ENCODE results near the gene MYL5. TPM values are rescaled to one million over a fixed set of nuclear protein-coding genes. Genes with fewer than 3 reads are reported as not detected.

Gene MYL5
- total and polyA plus RNA-seq, 2 of the 4 experiments (the other 2 are of a cell fraction), result 9.1 to 16.0 TPM

GRCh38 chr4:687048-687970 lies 13.0 kb downstream of the MYL5 start:
- H3K4ac ChIP-seq (ENCODE audit: low read depth, low read length), result peak overlapping the region; percentile 49
- in situ Hi-C loops (cut with MboI; ENCODE audit: low sequenced_read_pairs), result no loop called here
- peak overlapping the region in 1 of 2 experiments; percentile 77; a peak in 2 of 4 replicates for H4K8ac ChIP-seq (ENCODE audit: low read depth in 2 of 2, low read length in 2 of 2)
- no peaks in the 10 kb centered on the region for H3K36me3 ChIP-seq (ENCODE audit: control insufficient read depth, insufficient read depth, low read length)
- ATAC-seq (ENCODE audit: low read depth) (peak; percentile 78), DNase-seq (peak; percentile 77)
- H3K9me1 ChIP-seq (ENCODE audit: insufficient read depth, low read length), result peaks cover 9% of the 10 kb centered on the region
- peak overlapping the region; percentile 60 for H2BK120ac ChIP-seq (ENCODE audit: low read depth, low read length)
- WGBS, 2 experiments (ENCODE audit: extremely low coverage in 2 of 2, insufficient read length in 1 of 2), result 68% methylated on average over 21 of the region's 38 CpGs; no CpG with 5 or more reads in 1 of the 2 experiments
- H4K91ac ChIP-seq (ENCODE audit: insufficient read depth, low read depth, low read length), result peak overlapping the region; percentile 78
- peak overlapping the region; percentile 94 for H3K14ac ChIP-seq (replicated peaks; ENCODE audit: low read depth, low read length)
- peak overlapping the region; percentile 37; the same call in 1 of the 2 replicates for H3K23ac ChIP-seq (ENCODE audit: low read depth, low read length)
- peak overlapping the region; percentile 68 for H2AK5ac ChIP-seq (ENCODE audit: low read depth, low read length)
- no peak overlapping the region for H3K4me2 ChIP-seq (ENCODE audit: low read depth, low read length)
- intact Hi-C loops (cut with micrococcal nuclease), result no loop called here
- ChIA-PET POLR2A (ENCODE audit: unreplicated experiment) (interaction anchor here (0.9 to 1.1 kb wide), 2 partner anchors 11 to 13 kb away, joined by 3 to 11 read pairs; no protein-coding TSS in a partner anchor), CTCF (no interaction called here)
- no peaks in the 10 kb centered on the region for H4K20me1 ChIP-seq (ENCODE audit: insufficient read depth, low read length)
- peak overlapping the region; percentile 89 for H2BK5ac ChIP-seq (ENCODE audit: low read depth, low read length, poor library complexity, severe bottlenecking)
- peak overlapping the region; percentile 84 for H2AFZ ChIP-seq (replicated peaks; ENCODE audit: low read length, poor library complexity)
- no peaks in the 10 kb centered on the region for H3K9me3 ChIP-seq (ENCODE audit: control insufficient read depth, insufficient read depth, low read length)
- H2BK15ac ChIP-seq (ENCODE audit: low read depth, low read length), result no peak overlapping the region
- H3K9ac ChIP-seq (ENCODE audit: low read depth, low read length), result no peak overlapping the region
- H3K4me3 ChIP-seq (ENCODE audit: insufficient read depth, low read depth, low read length), result no peak overlapping the region
- peak overlapping the region; percentile 72 for H4K5ac ChIP-seq (ENCODE audit: low read depth, low read length)
- H3K4me1 ChIP-seq (ENCODE audit: control insufficient read depth, insufficient read depth, low read length), result peaks cover 12% of the 10 kb centered on the region
- dilution Hi-C loops (cut with HindIII; ENCODE audit: low sequenced_read_pairs, unreplicated experiment), result no loop called here
- peaks cover 5% of the 10 kb centered on the region; the same call in 1 of the 2 replicates for H3K27me3 ChIP-seq (ENCODE audit: control insufficient read depth, insufficient read depth, low read length)
- no peak overlapping the region for H3K56ac ChIP-seq (ENCODE audit: extremely low read depth, insufficient read depth, low read length)
- TF ChIP-seq RAD21 (IDR thresholded peaks at IDR 0.05; ENCODE audit: low read length) (no peak), MAZ (IDR thresholded peaks at IDR 0.05; ENCODE audit: borderline replicate concordance, low read depth, low read length) (0 out of 2 replicates have a peak, but pooled peaks have one; percentile 9), CEBPB (IDR thresholded peaks at IDR 0.05; ENCODE audit: low read depth, low read length) (peak; percentile 87)
- peak overlapping the region; percentile 71 for H2BK20ac ChIP-seq (ENCODE audit: low read depth, low read length)
- peak overlapping the region; percentile 97 for H2AK9ac ChIP-seq (replicated peaks; ENCODE audit: low read depth, low read length, poor library complexity)
- no TSS peak for BruUV-seq (replicated peaks)
- H3K79me1 ChIP-seq (ENCODE audit: low read depth in 1 of 2, low read length in 2 of 2), result peaks cover 0 to 4% of the 10 kb centered on the region in 2 experiments; a peak in 1 of 4 replicates
- peak overlapping the region; percentile 11; the same call in 1 of the 2 replicates for H3K27ac ChIP-seq (ENCODE audit: insufficient read depth, low read length)
- H3K18ac ChIP-seq (ENCODE audit: low read depth, low read length), result peak overlapping the region; percentile 63

Measured in IMR-90 (cell line).